Activated CD8-positive, alpha-beta memory T cell treated with anti-CD3 and anti-CD28 coated beads, Interleukin-2, amount 50 U/mL, for 4 hours (primary cell): Measurements from ENCODE around the gene ZBTB37.
"Not testable (repeated sequence)": the region's sequence is repeated elsewhere in the genome, so short reads cannot be mapped to it uniquely, and the experiment has no call there.

ENCODE experiments used
- DNase-seq: peaks from one replicate; pipeline ENCODE4 v3.0.0-alpha.2; 2020

ZBTB37 gene

GRCh38 chr1:173915596-173915995, 47.4 kb downstream of the ZBTB37 start:
- no peak for DNase-seq

DNA sequence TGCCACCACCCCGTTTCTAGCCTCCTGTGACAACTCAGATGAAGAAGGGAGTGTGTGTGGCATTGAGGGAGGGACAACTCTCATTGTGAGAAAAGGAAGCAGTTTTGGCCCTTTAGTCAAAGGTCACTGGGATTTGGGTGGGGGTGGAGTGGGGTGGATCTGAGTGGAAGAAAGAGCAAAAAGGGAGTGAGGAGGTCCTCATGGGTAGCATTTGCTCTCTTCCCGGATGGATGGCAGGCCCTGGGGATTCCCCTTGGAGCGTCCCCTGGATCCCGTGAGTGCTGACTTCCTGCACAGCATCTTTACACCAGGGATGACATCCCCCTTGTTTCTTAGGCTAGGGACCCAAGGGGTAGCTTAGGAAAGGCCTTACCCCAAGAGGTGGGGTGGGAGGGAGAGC, 48.5 kb downstream of the ZBTB37 start:
- DNase-seq: no peak

DNA sequence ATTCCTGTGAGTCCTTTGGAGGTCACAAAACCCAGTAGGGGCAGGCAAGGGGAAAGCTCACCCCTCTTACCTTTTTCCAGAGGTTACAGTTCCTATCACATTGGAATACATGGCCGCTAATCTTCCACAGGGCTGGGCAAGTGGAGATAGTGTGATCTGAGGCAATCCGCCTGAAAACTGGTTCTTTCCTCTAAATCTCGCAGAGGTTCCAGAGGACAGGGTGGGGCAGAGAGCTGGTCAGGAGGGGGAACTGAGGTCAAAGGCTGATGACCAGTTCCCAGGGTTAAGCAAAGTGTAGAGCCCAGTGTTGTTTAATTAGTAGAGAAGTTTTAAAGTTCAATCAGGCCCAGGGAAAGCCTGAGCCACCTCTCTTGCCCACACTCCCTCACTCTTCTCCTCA, 49.0 kb downstream of the ZBTB37 start, which contains the start of gene SERPINC1:
Gene SERPINC1 (minus strand): TSS at position 179 of the 400 bp plus-strand sequence. CDS start 68 bp downstream, at position 111.
- DNase-seq: no peak

DNA sequence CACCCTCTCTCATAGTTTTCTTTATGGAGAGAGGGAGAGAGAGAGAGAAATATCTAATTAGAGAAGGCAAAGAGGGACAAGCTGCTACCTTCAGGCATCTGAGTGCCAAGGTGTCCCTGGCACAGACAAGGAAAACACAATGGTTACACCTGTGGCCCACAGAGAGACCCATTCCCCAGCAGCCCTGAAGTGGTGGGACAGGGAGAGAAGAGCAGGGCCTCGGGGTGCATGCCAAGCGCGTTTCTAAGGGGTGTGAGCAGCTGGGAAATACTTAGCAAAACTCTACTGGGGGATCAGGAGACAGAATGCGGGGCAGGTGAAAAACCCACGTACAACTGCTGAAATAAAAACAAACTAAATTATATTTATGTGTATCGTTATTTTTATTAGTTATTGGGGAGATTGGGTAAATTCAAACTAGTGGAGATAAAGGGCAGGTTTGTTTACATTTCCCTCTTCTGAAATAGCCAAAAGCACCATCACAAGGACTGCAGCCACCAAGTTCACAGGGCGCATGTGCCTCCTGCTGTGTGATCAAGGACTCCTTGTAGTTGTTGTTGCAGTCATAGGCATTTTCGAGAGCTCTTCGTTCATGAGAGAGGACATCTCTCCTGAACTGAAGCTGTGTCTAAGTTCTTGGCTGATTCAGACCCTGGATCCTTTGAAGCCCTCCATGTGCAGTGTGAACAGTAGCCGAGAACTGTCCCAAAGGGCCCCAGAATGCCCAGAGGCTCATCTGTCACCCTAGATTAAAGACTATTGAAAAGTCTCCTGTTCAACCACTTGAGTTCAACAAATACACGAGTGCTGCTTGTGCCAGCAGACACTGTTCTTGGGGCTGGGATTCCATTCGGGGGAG, 49.7 kb downstream of the ZBTB37 start:
- DNase-seq: no peak

GRCh38 chr1:173920861-173921260, 52.7 kb downstream of the ZBTB37 start:
- no peak for DNase-seq

DNA sequence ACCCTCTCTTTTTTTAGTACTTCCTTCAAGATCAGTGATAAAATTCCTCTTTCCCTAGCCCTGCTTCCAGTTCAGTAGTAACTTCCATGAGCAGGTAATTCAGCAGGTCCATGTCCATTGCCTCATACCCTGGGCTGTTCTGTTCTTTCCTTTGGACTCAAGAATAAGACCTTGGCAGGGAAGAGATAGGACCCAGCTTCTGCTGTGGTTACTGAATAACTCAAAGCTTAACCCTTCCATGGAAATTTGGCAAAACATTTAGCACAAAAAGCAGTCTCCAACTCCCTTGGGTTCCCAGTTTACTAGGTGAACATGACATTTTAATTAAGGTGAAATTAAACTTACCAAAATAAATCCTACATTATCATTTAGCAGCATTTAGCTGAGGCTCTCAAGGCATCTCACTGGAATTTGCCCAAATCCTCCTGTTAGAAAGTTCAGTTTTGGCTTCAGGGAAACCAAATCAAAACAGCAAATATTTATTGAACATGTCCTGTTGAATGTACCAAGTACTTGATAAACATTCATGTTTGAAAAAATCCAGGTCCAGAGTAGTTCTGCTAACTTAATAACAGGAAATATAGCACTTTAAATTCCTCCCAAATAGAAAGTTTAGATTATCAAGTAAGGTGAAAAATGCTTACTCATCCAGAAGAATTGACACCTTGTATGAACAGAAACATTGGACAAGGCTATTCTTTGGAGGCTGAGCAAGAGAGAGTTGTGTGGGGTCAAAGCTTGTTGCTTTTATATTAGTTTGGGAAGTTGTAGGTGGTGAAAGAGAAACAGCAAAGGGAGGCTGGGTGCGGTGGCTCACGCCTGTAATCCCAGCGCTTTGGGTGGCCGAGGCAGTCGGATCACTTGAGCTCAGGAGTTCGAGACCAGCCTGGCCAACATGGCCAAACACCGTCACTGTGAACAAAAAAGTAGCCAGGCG, 57.4 kb downstream of the ZBTB37 start:
- no peak for DNase-seq

GRCh38 chr1:173930541-173930940, 62.4 kb downstream of the ZBTB37 start:
- not testable (repeated sequence) for DNase-seq

GRCh38 chr1:173934440-173934839, 66.3 kb downstream of the ZBTB37 start:
- no peak for DNase-seq

DNA sequence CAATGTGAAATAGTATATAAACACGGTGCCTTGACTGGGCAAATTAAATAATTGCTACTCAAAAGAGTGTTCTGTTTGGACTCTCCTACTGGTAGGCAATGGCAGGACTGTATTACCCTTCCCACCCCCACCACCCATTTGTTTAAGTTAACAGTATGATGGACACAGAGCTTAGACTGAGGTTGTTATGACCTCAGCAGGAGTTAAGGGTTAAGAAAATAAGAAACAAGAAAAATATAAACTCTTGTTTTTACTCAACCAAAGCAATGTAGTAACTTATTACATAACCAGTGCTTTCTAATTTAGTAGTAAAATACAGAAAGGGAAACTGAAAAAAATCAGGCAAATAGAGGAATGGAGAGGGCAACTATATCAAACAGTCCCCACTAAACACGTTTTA, 68.9 kb downstream of the ZBTB37 start:
- DNase-seq: no peak

DNA sequence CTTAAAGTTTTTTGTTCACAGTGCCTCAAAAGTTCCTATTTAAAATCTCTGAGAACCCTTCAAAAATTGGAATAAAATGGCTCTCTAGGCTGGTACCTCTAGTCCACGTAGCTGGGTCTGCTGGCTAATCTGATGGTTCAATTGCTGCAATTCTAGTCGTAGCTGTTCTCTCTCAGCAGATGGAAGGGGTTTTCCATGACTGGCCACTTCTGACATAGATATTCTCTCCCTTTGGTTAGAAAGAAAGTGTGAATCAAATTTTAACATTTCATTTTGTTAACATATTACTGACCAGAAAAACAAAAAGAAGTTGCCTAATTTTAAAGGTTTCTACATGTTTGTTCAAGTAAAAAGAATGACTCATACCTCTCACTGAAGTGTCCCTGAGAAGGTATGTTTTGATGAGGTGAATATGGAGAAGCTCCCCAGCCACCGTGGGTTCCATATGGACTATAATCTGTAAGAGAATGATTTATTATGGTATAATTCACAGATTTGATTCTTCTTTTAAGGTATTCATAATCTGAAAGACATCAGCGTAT, 78.3 kb downstream of the ZBTB37 start:
- DNase-seq: no peak

DNA sequence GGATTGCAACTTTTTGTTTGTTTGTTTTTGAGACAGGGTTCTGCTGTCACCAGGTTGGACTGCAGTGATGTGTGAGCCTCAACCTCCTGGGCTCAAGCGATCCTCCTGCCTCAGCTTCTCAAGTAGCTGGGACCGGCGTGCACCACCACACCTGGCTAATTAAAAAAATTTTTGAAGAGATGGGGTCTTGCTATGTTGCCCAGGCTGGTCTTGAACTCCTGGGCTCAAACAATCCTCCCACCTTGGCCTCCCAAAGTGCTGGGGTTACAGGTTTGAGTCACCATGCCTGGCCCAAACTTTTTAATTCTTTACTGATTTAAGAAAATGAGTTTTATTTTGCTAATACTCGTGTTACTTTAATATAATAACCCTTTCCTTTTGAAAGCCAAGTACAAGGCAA, 80.4 kb downstream of the ZBTB37 start:
- no peak for DNase-seq
